CD14-positive monocyte (primary cell): ENCODE results near the gene KCNB1. TPM values are rescaled to one million over a fixed set of nuclear protein-coding genes. Genes with fewer than 3 reads are reported as not detected.

ENCODE experiments used
- DNase-seq, 3 donors: peaks; one replicate each; pipeline ENCODE4 v3.0.0-alpha.2; 2011 to 2022
- H2AFZ ChIP-seq: 2 replicates; pipeline ENCODE4 v1.6.0; 2012; ENCODE audit warnings: mild to moderate bottlenecking, low read depth, low read length, inconsistent platforms; ENCODE audit not compliant: insufficient read depth, poor library complexity, severe bottlenecking
- H3K27ac ChIP-seq, 2 donors: 1 replicate in 1 of 2; 2 replicates in 1 of 2; pipeline ENCODE4 v1.5.1; 2012 to 2013; ENCODE audit warnings: low read length in 2 of 2, control low read depth in 1 of 2, inconsistent platforms in 1 of 2, low read depth in 1 of 2, mild to moderate bottlenecking in 1 of 2
- H3K27me3 ChIP-seq, 2 donors: one replicate each; pipeline versions ENCODE4 v1.6.0 to v1.6.1; 2011 to 2013; ENCODE audit warnings: low read length in 2 of 2; ENCODE audit not compliant: control insufficient read depth in 2 of 2, insufficient read depth in 2 of 2
- H3K36me3 ChIP-seq, 2 donors: replicated peaks in 1 of 2; 1 replicate in 1 of 2; 2 replicates in 1 of 2; pipeline versions ENCODE4 v1.5.1 to v1.6.1; 2012 to 2013; ENCODE audit warnings: low read length in 2 of 2, control low read depth in 1 of 2, inconsistent platforms in 1 of 2, mild to moderate bottlenecking in 1 of 2; ENCODE audit not compliant: insufficient read depth in 2 of 2, control insufficient read depth in 1 of 2
- H3K4me1 ChIP-seq, 2 donors: 1 replicate in 1 of 2; 2 replicates in 1 of 2; pipeline versions ENCODE4 v1.5.1 to v1.6.1; 2012 to 2013; ENCODE audit warnings: low read length in 2 of 2, control low read depth in 1 of 2, inconsistent platforms in 1 of 2, mild to moderate bottlenecking in 1 of 2, moderate library complexity in 1 of 2; ENCODE audit not compliant: insufficient read depth in 2 of 2, control insufficient read depth in 1 of 2
- H3K4me2 ChIP-seq: replicated peaks from 2 replicates; pipeline ENCODE3; 2012; ENCODE audit warnings: low read length, moderate library complexity, mild to moderate bottlenecking; ENCODE audit not compliant: poor library complexity, severe bottlenecking; ENCODE audit errors: extremely low read depth
- H3K4me3 ChIP-seq, 3 experiments: fragments of 200-600 bp in 1 of 3; sonication (generic) in 1 of 3; replicated peaks in 1 of 3; 1 replicate in 2 of 3; 2 replicates in 1 of 3; pipeline ENCODE4 v1.5.1; 2011 to 2013; ENCODE audit warnings: low read length in 3 of 3, mild to moderate bottlenecking in 3 of 3, control low read depth in 2 of 3, low read depth in 2 of 3, inconsistent platforms in 1 of 3, moderate library complexity in 1 of 3
- H3K79me2 ChIP-seq: 2 replicates; pipeline ENCODE4 v1.6.0; 2012; ENCODE audit warnings: mild to moderate bottlenecking, control low read depth, inconsistent platforms, low read length, moderate library complexity; ENCODE audit not compliant: insufficient read depth
- H3K9ac ChIP-seq: 2 replicates; pipeline ENCODE4 v1.6.0; 2017; ENCODE audit warnings: low read length, mild to moderate bottlenecking; ENCODE audit not compliant: insufficient read depth, poor library complexity, severe bottlenecking
- H3K9me3 ChIP-seq, 2 donors: replicated peaks in 1 of 2; 1 replicate in 1 of 2; 2 replicates in 1 of 2; pipeline versions ENCODE4 v1.5.1 to v1.6.1; 2012 to 2013; ENCODE audit warnings: low read length in 2 of 2, control low read depth in 1 of 2; ENCODE audit not compliant: control insufficient read depth in 1 of 2, insufficient read depth in 1 of 2
- H4K20me1 ChIP-seq: 2 replicates; pipeline ENCODE4 v1.6.0; 2012; ENCODE audit warnings: mild to moderate bottlenecking, low read length, control low read depth, moderate library complexity; ENCODE audit not compliant: insufficient read depth
- H3K27ac Mint-ChIP-seq, 7 donors: one replicate each; pipeline ENCODE4 v1.8.0; 2020; ENCODE audit warnings: mild to moderate bottlenecking in 7 of 7, mixed read lengths in 7 of 7, moderate library complexity in 6 of 7, inconsistent platforms in 2 of 7
- H3K27me3 Mint-ChIP-seq, 3 donors: one replicate each; pipeline ENCODE4 v1.8.0; 2021 to 2022; ENCODE audit warnings: low read depth in 3 of 3, mild to moderate bottlenecking in 3 of 3, mixed read lengths in 3 of 3, moderate library complexity in 3 of 3, inconsistent platforms in 1 of 3
- H3K36me3 Mint-ChIP-seq, 2 donors: one replicate each; pipeline ENCODE4 v1.8.0; 2020; ENCODE audit warnings: mixed read lengths in 2 of 2, inconsistent platforms in 1 of 2, mild to moderate bottlenecking in 1 of 2
- H3K4me1 Mint-ChIP-seq: one replicate; pipeline ENCODE4 v1.8.0; 2020; ENCODE audit warnings: mild to moderate bottlenecking, mixed read lengths
- H3K4me3 Mint-ChIP-seq, 2 donors: one replicate each; pipeline ENCODE4 v1.8.0; 2020; ENCODE audit warnings: mild to moderate bottlenecking in 2 of 2, mixed read lengths in 2 of 2, moderate library complexity in 1 of 2
- H3K9me3 Mint-ChIP-seq, 7 donors: one replicate each; pipeline ENCODE4 v1.8.0; 2020 to 2022; ENCODE audit warnings: mixed read lengths in 7 of 7, mild to moderate bottlenecking in 6 of 7, moderate library complexity in 6 of 7, inconsistent platforms in 2 of 7
- WGBS: methylation state at CpG from one replicate; pipeline ENCODE4 v1.1.5; 2013; ENCODE audit warnings: missing lambda C conversion rate; ENCODE audit not compliant: insufficient coverage; 5-methylcytosine and 5-hydroxymethylcytosine counted together
- intact Hi-C, 2 donors: fragments of 100-400 bp; cut with micrococcal nuclease; formaldehyde crosslinking; loops; one replicate each; pipeline versions ENCODE4 v1.15.0 to v1.15.1; 2023
- polyA plus RNA-seq, 3 donors: library from polyadenylated mRNA; depleted of rRNA in 1 of 3; unstranded in 2 of 3; stranded (reverse) in 1 of 3; fragments of 300-500 nt in 2 of 3; fragments of >200 nt in 1 of 3; fragmentation: Illumina TruSeq in 2 of 3; gene quantifications; 1 replicate in 2 of 3; 2 replicates in 1 of 3; pipeline ENCODE4 v1.2.3, GENCODE V29; 2012 to 2021
- TF ChIP-seq, protein P1 (sequence below): fragments of 200-600 bp; IDR thresholded peaks from one replicate; pipeline ENCODE4 v1.8.0; 2022; ENCODE audit warnings: antibody characterized with exemption, mild to moderate bottlenecking

Gene KCNB1
- polyA plus RNA-seq, 3 donors: not detected

GRCh38 chr20:49469060-49469459 is 13.4 kb downstream of the KCNB1 start:
- Histone ChIP-seq H3K4me3 (no peak overlapping the region), H3K27ac (no peak overlapping the region), H4K20me1 (no peaks in the 10 kb centered on the region), H3K4me1 (no peaks in the 10 kb centered on the region), H3K27me3 (peaks cover 0 to 9% of the 10 kb centered on the region in 2 donors), H3K9me3 (no peaks in the 10 kb centered on the region), H3K79me2 (no peaks in the 10 kb centered on the region), H2AFZ (no peak overlapping the region), H3K36me3 (no peaks in the 10 kb centered on the region), H3K9ac (no peak overlapping the region), H3K4me2 (no peak overlapping the region)
- no peak for DNase-seq
- Mint-ChIP-seq H3K9me3 (no peaks in the 10 kb centered on the region), H3K36me3 (no peaks in the 10 kb centered on the region), H3K27ac (no peak overlapping the region), H3K27me3 (peaks cover 7 to 19% (median 11%) of the 10 kb centered on the region in 3 donors), H3K4me1 (no peaks in the 10 kb centered on the region), H3K4me3 (no peak overlapping the region)
- TF ChIP-seq, protein P1, sequence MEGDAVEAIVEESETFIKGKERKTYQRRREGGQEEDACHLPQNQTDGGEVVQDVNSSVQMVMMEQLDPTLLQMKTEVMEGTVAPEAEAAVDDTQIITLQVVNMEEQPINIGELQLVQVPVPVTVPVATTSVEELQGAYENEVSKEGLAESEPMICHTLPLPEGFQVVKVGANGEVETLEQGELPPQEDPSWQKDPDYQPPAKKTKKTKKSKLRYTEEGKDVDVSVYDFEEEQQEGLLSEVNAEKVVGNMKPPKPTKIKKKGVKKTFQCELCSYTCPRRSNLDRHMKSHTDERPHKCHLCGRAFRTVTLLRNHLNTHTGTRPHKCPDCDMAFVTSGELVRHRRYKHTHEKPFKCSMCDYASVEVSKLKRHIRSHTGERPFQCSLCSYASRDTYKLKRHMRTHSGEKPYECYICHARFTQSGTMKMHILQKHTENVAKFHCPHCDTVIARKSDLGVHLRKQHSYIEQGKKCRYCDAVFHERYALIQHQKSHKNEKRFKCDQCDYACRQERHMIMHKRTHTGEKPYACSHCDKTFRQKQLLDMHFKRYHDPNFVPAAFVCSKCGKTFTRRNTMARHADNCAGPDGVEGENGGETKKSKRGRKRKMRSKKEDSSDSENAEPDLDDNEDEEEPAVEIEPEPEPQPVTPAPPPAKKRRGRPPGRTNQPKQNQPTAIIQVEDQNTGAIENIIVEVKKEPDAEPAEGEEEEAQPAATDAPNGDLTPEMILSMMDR: no peak
- intact Hi-C loops: no loop called here
- 85% methylated on average over 3 of the region's 6 CpGs for WGBS

GRCh38 chr20:49468412-49468811 is 14.1 kb downstream of the KCNB1 start:
- intact Hi-C loops: no loop called here
- DNase-seq: no peak
- 73% methylated on average over 6 of the region's 7 CpGs for WGBS
- H3K36me3 ChIP-seq: no peaks in the 10 kb centered on the region
- no peaks in the 10 kb centered on the region for H3K9me3 ChIP-seq
- H2AFZ ChIP-seq: no peak overlapping the region
- TF ChIP-seq, protein P1: no peak
- H3K27me3 ChIP-seq: peaks cover 0 to 8% of the 10 kb centered on the region in 2 donors
- H3K4me3 ChIP-seq: no peak overlapping the region
- Mint-ChIP-seq H3K36me3 (no peaks in the 10 kb centered on the region), H3K9me3 (peaks cover 0 to 2% (median 0%) of the 10 kb centered on the region in 7 donors), H3K4me1 (no peaks in the 10 kb centered on the region), H3K27ac (no peak overlapping the region), H3K27me3 (peaks cover 6 to 19% (median 11%) of the 10 kb centered on the region in 3 donors), H3K4me3 (no peak overlapping the region)
- no peaks in the 10 kb centered on the region for H3K4me1 ChIP-seq
- no peaks in the 10 kb centered on the region for H4K20me1 ChIP-seq
- H3K9ac ChIP-seq: no peak overlapping the region
- H3K4me2 ChIP-seq: no peak overlapping the region
- no peak overlapping the region for H3K27ac ChIP-seq
- no peaks in the 10 kb centered on the region for H3K79me2 ChIP-seq
